Measurements from ENCODE around the gene ZNF700. TPM values are rescaled to one million over a fixed set of nuclear protein-coding genes. Genes with fewer than 3 reads are reported as not detected.
"Not testable (repeated sequence)": the region's sequence is repeated elsewhere in the genome, so short reads cannot be mapped to it uniquely, and the experiment has no call there.

The ZNF700 gene
- polyA plus RNA-seq, 1 donor from 2014 or later = 3.9 TPM

DNA sequence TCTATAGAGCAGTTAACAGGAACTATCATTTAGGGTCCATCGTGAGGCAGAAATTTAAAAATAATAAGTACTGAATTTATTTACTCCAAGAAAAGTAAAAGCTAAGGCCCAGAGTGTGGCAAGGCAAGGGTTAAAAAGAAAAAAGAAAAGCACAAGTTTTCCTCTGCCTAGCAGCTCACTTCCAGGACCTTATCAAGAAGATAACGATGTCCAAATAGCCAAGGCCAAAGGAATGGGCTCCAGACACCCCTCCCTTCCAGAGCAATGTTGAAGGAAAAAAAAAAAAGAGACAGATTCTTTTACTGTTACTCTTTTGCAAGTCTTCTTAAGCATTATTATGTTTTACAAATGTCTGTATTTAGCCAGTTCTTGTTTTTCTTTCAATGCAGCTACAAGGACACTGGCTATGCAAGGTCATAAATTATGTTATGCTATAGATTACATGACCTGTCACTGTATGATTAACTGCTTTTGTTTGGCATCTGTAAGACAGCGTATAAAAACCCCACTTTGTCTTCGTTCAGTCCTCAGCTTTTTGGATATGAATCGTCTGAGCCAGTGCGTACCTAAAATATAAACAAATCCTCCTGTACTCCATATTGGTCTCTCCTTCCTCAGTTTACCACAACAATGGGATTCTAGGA is 2.9 kb upstream of the ZNF700 start:
- H3K4me1 Mint-ChIP-seq = peaks cover 19 to 20% (median 19%) of the 10 kb centered on the region in 3 donors
- no peak overlapping the region for H3K27ac Mint-ChIP-seq
- H3K27me3 Mint-ChIP-seq = no peaks in the 10 kb centered on the region
- H3K36me3 Mint-ChIP-seq = peaks cover 2% of the 10 kb centered on the region
- no peaks in the 10 kb centered on the region for H3K9me3 Mint-ChIP-seq
- H3K4me3 Mint-ChIP-seq = peak overlapping the region in 1 of 4 donors; percentile 12

GRCh38 chr19:11925651-11926187 is 812 bp downstream of the ZNF700 start:
- H3K9me3 Mint-ChIP-seq, H3K27me3 Mint-ChIP-seq, H3K36me3 Mint-ChIP-seq: not testable (repeated sequence)
- peak overlapping the region; percentile 76 to 92 (median 89) for H3K27ac Mint-ChIP-seq
- peak overlapping the region; percentile 90 to 96 (median 95) for H3K4me3 Mint-ChIP-seq
- peaks cover 28 to 32% (median 29%) of the 10 kb centered on the region in 3 donors for H3K4me1 Mint-ChIP-seq

- H3K9me3 Mint-ChIP-seq = no peaks in the 10 kb centered on the region
- H3K27me3 Mint-ChIP-seq = no peaks in the 10 kb centered on the region
- peaks cover 37 to 41% (median 39%) of the 10 kb centered on the region in 3 donors for H3K4me1 Mint-ChIP-seq
- H3K27ac Mint-ChIP-seq = peak overlapping the region in 1 of 3 donors; percentile 12
- H3K36me3 Mint-ChIP-seq = no peaks in the 10 kb centered on the region
- H3K4me3 Mint-ChIP-seq = peak overlapping the region in 3 of 4 donors; percentile 16 to 90 (median 58)
Measured at GRCh38 chr19:11927227-11927626, 2.3 kb downstream of the ZNF700 start.

DNA sequence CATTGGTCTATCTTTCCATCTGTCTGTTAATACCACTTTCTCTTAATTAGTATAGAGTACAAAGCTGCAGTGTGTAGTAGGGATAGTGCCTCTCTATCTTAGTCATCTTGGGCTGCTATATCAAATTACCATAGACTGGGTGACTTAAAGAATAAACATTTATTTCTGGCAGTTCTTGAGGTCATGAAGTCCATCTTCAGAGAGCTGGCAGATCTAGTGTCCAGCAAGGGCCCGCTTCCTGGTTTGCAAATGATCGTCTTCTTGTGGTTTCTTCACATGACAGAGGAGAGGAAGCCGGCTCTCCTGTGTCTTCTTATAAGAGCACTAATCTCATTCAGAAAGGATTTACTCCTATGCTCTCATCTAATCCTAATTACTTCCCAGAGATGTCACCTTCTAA is 6.1 kb downstream of the ZNF700 start:
- no peaks in the 10 kb centered on the region for H3K27me3 Mint-ChIP-seq
- H3K27ac Mint-ChIP-seq = peak overlapping the region in 1 of 3 donors; percentile 87
- no peaks in the 10 kb centered on the region for H3K36me3 Mint-ChIP-seq
- peaks cover 0 to 4% (median 0%) of the 10 kb centered on the region in 3 donors for H3K9me3 Mint-ChIP-seq
- H3K4me1 Mint-ChIP-seq = peaks cover 25 to 39% (median 27%) of the 10 kb centered on the region in 3 donors
- H3K4me3 Mint-ChIP-seq = peak overlapping the region in 2 of 4 donors; percentile 28 to 80

DNA sequence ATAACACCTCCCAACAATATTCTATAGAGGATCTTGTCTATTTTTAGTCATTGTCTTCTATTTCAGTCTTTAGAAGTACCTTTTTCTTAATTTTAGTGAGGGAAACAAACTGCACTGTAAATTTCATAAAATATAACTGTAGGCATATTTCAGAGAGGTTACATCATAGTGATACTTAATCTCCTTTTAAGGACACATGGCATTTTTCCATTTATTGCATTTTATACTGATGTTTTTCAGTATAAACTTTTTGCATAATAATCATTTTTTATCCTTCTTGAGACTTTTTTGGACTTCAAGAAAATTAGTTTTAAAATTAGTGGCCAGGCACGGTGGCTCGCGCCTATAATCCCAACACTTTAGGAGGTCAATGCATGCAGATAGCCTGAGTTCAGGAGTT is 6.6 kb downstream of the ZNF700 start:
- Mint-ChIP-seq H3K36me3 (no peaks in the 10 kb centered on the region), H3K4me1 (peaks cover 23 to 34% (median 24%) of the 10 kb centered on the region in 3 donors), H3K9me3 (peaks cover 0 to 5% (median 0%) of the 10 kb centered on the region in 3 donors), H3K27ac (peak overlapping the region in 1 of 3 donors; percentile 87), H3K27me3 (no peaks in the 10 kb centered on the region), H3K4me3 (peak overlapping the region in 2 of 4 donors; percentile 14 to 80)

- Mint-ChIP-seq H3K36me3 (peaks cover 13% of the 10 kb centered on the region), H3K9me3 (peaks cover 0 to 13% (median 4%) of the 10 kb centered on the region in 3 donors), H3K4me1 (peaks cover 11 to 20% (median 12%) of the 10 kb centered on the region in 3 donors)
- H3K4me3 Mint-ChIP-seq, H3K27ac Mint-ChIP-seq, H3K27me3 Mint-ChIP-seq: not testable (repeated sequence)
Measured at GRCh38 chr19:11935829-11936228, 10.9 kb downstream of the ZNF700 start.

DNA sequence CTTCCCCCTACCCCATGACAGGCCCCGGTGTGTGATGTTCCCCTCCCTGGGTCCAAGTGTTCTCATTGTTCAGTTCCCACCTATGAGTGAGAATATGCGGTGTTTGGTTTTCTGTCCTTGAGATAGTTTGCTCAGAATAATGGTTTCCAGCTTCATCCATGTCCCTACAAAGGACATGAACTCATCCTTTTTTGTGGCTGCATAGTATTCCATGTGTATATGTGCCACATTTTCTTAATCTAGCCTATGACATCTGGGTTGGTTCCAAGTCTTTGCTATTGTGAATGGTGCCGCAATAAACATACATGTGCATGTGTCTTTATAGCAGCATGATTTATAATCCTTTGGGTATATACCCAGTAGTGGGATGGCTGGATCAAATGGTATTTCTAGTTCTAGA is 13.5 kb downstream of the ZNF700 start:
- Mint-ChIP-seq H3K36me3 (peaks cover 26% of the 10 kb centered on the region), H3K4me1 (peaks cover under 1 to 10% (median 3%) of the 10 kb centered on the region in 3 donors), H3K9me3 (peaks cover 0 to 25% (median 16%) of the 10 kb centered on the region in 3 donors), H3K4me3 (peak overlapping the region in 1 of 4 donors; percentile 70)
- not testable (repeated sequence) for H3K27me3 Mint-ChIP-seq, H3K27ac Mint-ChIP-seq

DNA sequence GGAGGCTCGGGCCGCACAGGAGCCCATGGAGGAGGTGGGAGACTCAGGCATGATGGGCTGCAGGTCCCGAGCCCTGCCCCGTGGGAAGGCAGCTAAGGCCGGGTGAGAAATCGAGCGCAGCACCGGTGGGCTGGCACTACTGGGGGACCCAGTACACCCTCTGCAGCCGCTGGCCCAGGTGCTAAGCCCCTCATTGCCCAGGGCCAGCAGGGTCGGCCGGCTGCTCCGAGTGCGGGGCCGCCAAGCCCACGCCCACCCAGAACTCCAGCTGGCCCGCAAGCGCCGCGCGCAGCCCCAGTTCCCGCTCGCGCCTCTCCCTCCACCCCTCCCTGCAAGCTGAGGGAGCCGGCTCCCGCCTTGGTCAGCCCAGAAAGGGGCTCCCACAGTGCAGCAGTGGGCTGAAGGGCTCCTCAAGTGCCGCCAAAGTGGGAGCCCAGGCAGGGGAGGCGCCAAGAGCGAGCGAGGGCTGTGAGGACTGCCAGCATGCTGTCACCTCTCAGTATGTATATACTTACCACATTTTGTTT is 16.5 kb downstream of the ZNF700 start:
- peaks cover 7 to 33% (median 27%) of the 10 kb centered on the region in 3 donors for H3K9me3 Mint-ChIP-seq
- not testable (repeated sequence) for H3K27ac Mint-ChIP-seq, H3K4me1 Mint-ChIP-seq, H3K27me3 Mint-ChIP-seq, H3K4me3 Mint-ChIP-seq
- peaks cover 35% of the 10 kb centered on the region for H3K36me3 Mint-ChIP-seq

- Mint-ChIP-seq H3K27me3 (no peaks in the 10 kb centered on the region), H3K4me3 (no peak overlapping the region), H3K36me3 (peaks cover 36% of the 10 kb centered on the region), H3K9me3 (peaks cover 10 to 37% (median 26%) of the 10 kb centered on the region in 3 donors), H3K4me1 (peaks cover 0 to 1% (median 0%) of the 10 kb centered on the region in 3 donors), H3K27ac (no peak overlapping the region)
Measured at GRCh38 chr19:11942008-11942842, 17.3 kb downstream of the ZNF700 start.

- Mint-ChIP-seq H3K4me3 (no peak overlapping the region), H3K27ac (peak overlapping the region in 1 of 3 donors; percentile 16), H3K9me3 (peaks cover 10 to 40% (median 32%) of the 10 kb centered on the region in 3 donors), H3K27me3 (no peaks in the 10 kb centered on the region), H3K4me1 (no peaks in the 10 kb centered on the region), H3K36me3 (peaks cover 40% of the 10 kb centered on the region)
Measured at GRCh38 chr19:11942843-11943108, 17.9 kb downstream of the ZNF700 start.

- H3K27me3 Mint-ChIP-seq = no peaks in the 10 kb centered on the region
- peaks cover 22 to 55% (median 47%) of the 10 kb centered on the region in 3 donors for H3K9me3 Mint-ChIP-seq
- H3K36me3 Mint-ChIP-seq = peaks cover 54% of the 10 kb centered on the region
- H3K4me1 Mint-ChIP-seq = no peaks in the 10 kb centered on the region
- H3K27ac Mint-ChIP-seq = peak overlapping the region in 1 of 3 donors; percentile 53
- H3K4me3 Mint-ChIP-seq = peak overlapping the region in 1 of 4 donors; percentile 66
Measured at GRCh38 chr19:11944656-11945055, 19.7 kb downstream of the ZNF700 start.

DNA sequence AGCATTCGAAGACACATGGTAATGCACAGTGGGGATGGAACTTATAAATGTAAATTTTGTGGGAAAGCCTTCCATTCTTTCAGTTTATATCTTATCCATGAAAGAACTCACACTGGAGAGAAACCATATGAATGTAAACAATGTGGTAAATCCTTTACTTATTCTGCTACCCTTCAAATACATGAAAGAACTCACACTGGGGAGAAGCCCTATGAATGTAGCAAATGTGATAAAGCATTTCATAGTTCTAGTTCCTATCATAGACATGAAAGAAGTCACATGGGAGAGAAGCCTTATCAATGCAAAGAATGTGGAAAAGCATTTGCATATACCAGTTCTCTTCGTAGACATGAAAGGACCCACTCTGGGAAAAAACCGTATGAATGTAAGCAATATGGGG is 23.7 kb downstream of the ZNF700 start:
- H3K9me3 Mint-ChIP-seq = peaks cover 24 to 55% (median 43%) of the 10 kb centered on the region in 3 donors
- peaks cover 35% of the 10 kb centered on the region for H3K36me3 Mint-ChIP-seq
- H3K4me3 Mint-ChIP-seq = peak overlapping the region in 1 of 4 donors; percentile 47
- H3K4me1 Mint-ChIP-seq = no peaks in the 10 kb centered on the region
- no peaks in the 10 kb centered on the region for H3K27me3 Mint-ChIP-seq
- H3K27ac Mint-ChIP-seq = peak overlapping the region in 2 of 3 donors; percentile 29 to 72

DNA sequence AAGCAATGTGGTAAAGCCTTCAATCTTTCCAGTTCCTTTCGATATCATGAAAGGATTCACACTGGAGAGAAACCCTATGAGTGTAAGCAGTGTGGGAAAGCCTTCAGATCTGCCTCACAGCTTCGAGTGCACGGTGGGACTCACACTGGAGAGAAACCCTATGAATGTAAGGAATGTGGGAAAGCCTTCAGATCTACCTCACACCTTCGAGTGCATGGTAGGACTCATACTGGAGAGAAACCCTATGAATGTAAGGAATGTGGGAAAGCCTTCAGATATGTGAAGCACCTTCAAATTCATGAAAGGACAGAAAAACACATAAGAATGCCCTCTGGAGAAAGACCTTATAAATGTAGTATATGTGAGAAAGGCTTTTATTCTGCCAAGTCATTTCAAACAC is 24.3 kb downstream of the ZNF700 start:
- peaks cover 23 to 50% (median 37%) of the 10 kb centered on the region in 3 donors for H3K9me3 Mint-ChIP-seq
- H3K36me3 Mint-ChIP-seq = peaks cover 31% of the 10 kb centered on the region
- peak overlapping the region in 2 of 3 donors; percentile 29 to 72 for H3K27ac Mint-ChIP-seq

GRCh38 chr19:11949614-11950080 is 24.7 kb downstream of the ZNF700 start:
- H3K9me3 Mint-ChIP-seq = peaks cover 19 to 49% (median 35%) of the 10 kb centered on the region in 3 donors
- not testable (repeated sequence) for H3K4me1 Mint-ChIP-seq, H3K27me3 Mint-ChIP-seq
- peaks cover 27% of the 10 kb centered on the region for H3K36me3 Mint-ChIP-seq
- peak overlapping the region in 1 of 3 donors; percentile 72 for H3K27ac Mint-ChIP-seq
- peak overlapping the region in 1 of 4 donors; percentile 75 for H3K4me3 Mint-ChIP-seq

More for the DNA sequence above, 24.3 kb downstream of the ZNF700 start:
- Mint-ChIP-seq H3K4me1 (no peaks in the 10 kb centered on the region), H3K27me3 (no peaks in the 10 kb centered on the region), H3K4me3 (peak overlapping the region in 2 of 4 donors; percentile 15 to 75)

DNA sequence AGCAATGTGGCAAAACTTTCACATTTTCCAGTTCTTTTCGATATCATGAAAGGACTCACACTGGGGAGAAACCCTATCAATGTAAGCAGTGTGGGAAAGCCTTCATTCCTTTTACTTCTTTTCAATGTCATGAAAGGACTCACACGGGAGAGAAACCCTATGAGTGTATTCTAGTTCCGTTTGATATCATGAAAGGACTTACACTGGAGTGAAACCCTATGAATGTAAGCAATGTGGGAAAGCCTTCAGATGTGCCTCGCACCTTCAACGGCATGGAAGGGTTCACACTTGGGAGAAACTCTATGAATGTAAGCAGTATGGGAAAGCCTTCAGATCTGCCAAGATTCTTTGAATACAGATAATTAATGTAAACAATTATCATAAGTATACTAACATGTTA is 25.4 kb downstream of the ZNF700 start:
- Mint-ChIP-seq H3K4me3 (no peak overlapping the region), H3K4me1 (no peaks in the 10 kb centered on the region), H3K27me3 (no peaks in the 10 kb centered on the region), H3K9me3 (peaks cover 18 to 45% (median 32%) of the 10 kb centered on the region in 3 donors), H3K36me3 (peaks cover 26% of the 10 kb centered on the region), H3K27ac (no peak overlapping the region)
